SW 1271 (cell line): ENCODE data around the gene SBF2.
"Not testable (repeated sequence)": the region's sequence is repeated elsewhere in the genome, so short reads cannot be mapped to it uniquely, and the experiment has no call there.

ENCODE experiments used
- DNase-seq, 2 experiments: peaks; one replicate each; lab custom pipeline; 2025; lab: John Stamatoyannopoulos, UW

Gene SBF2

GRCh38 chr11:10117709-10118351, 176.2 kb downstream of the SBF2 start:
- DNase-seq = no peak

- no peak for DNase-seq
Measured at GRCh38 chr11:10116588-10116987, 177.4 kb downstream of the SBF2 start.

GRCh38 chr11:10114593-10115404, 179.2 kb downstream of the SBF2 start:
- no peak for DNase-seq

- DNase-seq = no peak
Measured at GRCh38 chr11:10113852-10114251, 180.2 kb downstream of the SBF2 start.

GRCh38 chr11:10109806-10110205, 184.2 kb downstream of the SBF2 start:
- no peak for DNase-seq

GRCh38 chr11:10108915-10109680, 184.9 kb downstream of the SBF2 start:
- DNase-seq = no peak

GRCh38 chr11:10107497-10107896, 186.5 kb downstream of the SBF2 start:
- no peak for DNase-seq

GRCh38 chr11:10097615-10098014, 196.4 kb downstream of the SBF2 start:
- no peak for DNase-seq

GRCh38 chr11:10096987-10097386, 197.0 kb downstream of the SBF2 start:
- no peak for DNase-seq

- no peak for DNase-seq
Measured at GRCh38 chr11:10095412-10096208, 198.4 kb downstream of the SBF2 start.

GRCh38 chr11:10092426-10092825, 201.6 kb downstream of the SBF2 start:
- DNase-seq = no peak

- no peak for DNase-seq
Measured at GRCh38 chr11:10091314-10092045, 202.5 kb downstream of the SBF2 start.

- DNase-seq = not testable (repeated sequence)
Measured at GRCh38 chr11:10087923-10088225, 206.1 kb downstream of the SBF2 start.

GRCh38 chr11:10087186-10087922, 206.7 kb downstream of the SBF2 start:
- no peak for DNase-seq

GRCh38 chr11:10080138-10080537, 213.9 kb downstream of the SBF2 start:
- no peak for DNase-seq

- no peak for DNase-seq
Measured at GRCh38 chr11:10076458-10077141, 217.4 kb downstream of the SBF2 start.

GRCh38 chr11:10075141-10075540, 218.9 kb downstream of the SBF2 start:
- DNase-seq = no peak

GRCh38 chr11:10072841-10073240, 221.2 kb downstream of the SBF2 start:
- DNase-seq = no peak

- DNase-seq = no peak
Measured at GRCh38 chr11:10072142-10072541, 221.9 kb downstream of the SBF2 start.

- no peak for DNase-seq
Measured at GRCh38 chr11:10067629-10068300, 226.3 kb downstream of the SBF2 start.
